GM12864 (cell line): Measurements from ENCODE around the gene STK36.

Experiments used
- DNase-seq: peaks from one replicate; pipeline ENCODE4 v3.0.0-alpha.2; 2011; ENCODE audit warnings: low read depth
- H3K4me3 ChIP-seq: 2 replicates; pipeline ENCODE4 v1.5.1; 2011; ENCODE audit warnings: mild to moderate bottlenecking, low read depth, low read length, control low read depth
- CTCF ChIP-seq: IDR thresholded peaks from 2 replicates; pipeline ENCODE4 v1.5.1; 2011; ENCODE audit warnings: low read depth, mild to moderate bottlenecking, moderate library complexity, low read length, control low read depth, inconsistent platforms; ENCODE audit errors: missing control alignments

STK36 gene

DNA sequence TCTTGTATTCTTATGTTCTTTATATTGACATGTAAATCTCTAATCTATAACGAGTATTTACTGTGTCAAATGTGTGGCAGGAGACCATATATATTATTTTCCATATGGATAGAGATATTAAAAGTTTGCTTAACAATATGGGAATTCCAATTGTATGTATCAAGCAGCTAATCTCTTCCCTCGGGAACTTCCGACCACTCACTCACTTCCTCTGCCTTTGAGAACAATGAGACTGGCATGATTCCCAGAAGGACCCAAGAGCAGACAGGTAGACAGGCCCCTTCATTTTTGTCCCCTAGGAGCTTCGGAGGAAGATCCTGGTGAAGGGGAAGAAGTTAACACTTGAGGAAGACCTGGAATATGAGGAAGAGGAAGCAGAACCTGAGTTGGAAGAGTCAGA, 40.0 kb upstream of the STK36 start:
- no peak for DNase-seq
- TF ChIP-seq CTCF: no peak

GRCh38 chr2:218635719-218636118, 36.2 kb upstream of the STK36 start:
- no peak for DNase-seq
- TF ChIP-seq CTCF: no peak
- H3K4me3 ChIP-seq: no peak overlapping the region

More for the DNA sequence above, 40.0 kb upstream of the STK36 start:
- no peak overlapping the region for H3K4me3 ChIP-seq

DNA sequence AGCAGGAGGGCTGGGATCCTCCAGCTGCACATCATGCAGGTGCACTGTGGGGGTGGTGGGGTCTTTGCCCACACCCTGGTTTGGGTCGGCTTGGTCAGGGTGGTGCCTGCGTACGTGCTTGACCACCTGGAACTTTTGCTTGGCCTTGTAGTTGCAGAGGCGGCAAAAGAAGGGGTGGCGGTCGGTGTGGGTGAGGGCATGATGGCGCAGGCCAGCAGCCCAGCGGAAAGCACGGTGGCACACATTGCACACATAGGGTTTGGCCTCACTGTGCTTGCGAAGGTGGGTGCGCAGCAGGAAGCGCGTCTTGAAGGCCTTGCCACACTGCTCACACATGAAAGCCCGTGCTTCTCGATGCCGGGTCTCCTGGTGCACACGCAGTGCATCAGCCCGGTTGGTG, 33.5 kb upstream of the STK36 start:
- no peak overlapping the region for H3K4me3 ChIP-seq
- no peak for DNase-seq
- TF ChIP-seq CTCF: no peak

DNA sequence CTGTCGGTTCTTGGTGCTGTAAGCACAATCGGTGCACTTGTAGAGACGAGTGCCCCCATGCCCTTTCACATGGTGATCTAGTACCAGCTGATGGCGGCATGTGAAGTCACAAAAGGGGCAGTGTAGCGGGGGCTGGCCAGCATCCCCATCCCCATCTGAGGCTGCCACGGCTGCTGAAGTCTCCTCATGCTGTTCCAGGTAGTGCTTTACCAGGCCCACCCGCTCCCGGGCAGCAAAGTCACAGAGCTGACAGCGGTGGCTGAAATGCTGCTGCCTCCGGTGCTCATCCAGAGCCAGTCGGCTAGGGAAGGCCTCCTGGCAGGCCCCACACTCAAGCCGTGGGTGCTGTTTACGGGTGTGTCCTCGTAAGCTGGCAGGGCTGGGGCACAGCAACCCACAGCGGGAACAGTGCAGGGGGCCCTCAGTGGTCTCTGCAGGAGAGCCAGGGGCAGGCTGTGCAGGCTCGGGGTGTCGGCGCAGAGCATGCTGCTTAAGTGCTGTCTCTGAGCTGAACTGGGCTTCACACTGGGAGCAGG, 29.7 kb upstream of the STK36 start:
- no peak for TF ChIP-seq CTCF
- DNase-seq: no peak
- no peak overlapping the region for H3K4me3 ChIP-seq

GRCh38 chr2:218642786-218643185, 29.1 kb upstream of the STK36 start:
- no peak for DNase-seq
- no peak for TF ChIP-seq CTCF

DNA sequence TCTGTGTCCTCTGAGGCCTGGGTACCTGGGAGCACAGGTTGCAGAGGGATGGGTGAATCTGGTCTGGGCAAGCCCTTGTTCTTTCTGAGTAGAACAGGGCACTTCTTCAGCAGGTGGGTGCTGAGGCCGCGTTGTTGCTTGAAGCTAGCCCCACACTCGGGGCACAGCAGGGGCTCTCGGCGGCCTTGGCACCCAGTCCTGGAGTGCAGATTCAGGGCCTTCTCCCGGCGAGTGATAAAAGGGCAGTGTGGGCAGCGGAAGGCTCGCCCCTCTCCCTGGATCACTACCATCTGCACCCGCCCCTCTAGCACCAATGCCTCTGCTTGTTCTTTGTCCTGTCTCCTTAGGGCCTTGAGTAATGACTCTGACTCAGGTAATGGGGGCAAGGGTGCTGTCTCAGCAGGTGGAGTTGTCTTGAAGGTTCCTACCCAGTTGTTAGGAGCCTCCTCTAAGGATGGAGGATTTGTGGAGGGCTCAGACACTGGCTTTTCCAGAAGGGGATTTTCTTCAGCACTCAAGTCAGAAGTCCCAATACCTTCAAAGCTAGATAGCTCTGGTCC, 28.1 kb upstream of the STK36 start:
- H3K4me3 ChIP-seq: no peak overlapping the region
- no peak for DNase-seq
- no peak for TF ChIP-seq CTCF

More at GRCh38 chr2:218642786-218643185, 29.1 kb upstream of the STK36 start:
- H3K4me3 ChIP-seq: no peak overlapping the region

DNA sequence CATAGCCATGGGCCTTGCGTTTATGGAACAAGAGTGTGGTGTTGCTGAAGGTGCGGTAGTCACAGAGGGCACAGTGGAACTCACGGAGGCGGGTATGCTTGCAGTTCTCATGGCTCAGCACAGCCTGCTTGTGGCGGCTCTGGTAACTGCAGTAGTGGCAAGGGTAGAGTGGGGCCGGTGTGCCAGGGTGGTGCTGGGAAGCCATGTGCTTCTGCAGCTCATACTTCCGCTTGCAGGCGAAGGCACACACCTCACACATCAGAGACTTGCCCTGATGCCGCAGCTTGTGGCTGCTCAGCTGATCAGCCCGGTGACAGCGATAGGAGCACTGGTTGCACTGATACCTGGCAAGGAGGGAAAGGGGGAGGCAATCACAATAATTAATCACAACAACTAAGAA, 27.2 kb upstream of the STK36 start:
- no peak overlapping the region for H3K4me3 ChIP-seq
- no peak for DNase-seq
- TF ChIP-seq CTCF: no peak
